Activated CD4-positive, alpha-beta T cell treated with anti-CD3 and anti-CD28 coated beads, Interleukin-2, amount 10 ng/mL, durations not matched to agents 24 days and 14 days (primary cell): ENCODE data around the gene PIGN. TPM values are rescaled to one million over a fixed set of nuclear protein-coding genes. Genes with fewer than 3 reads are reported as not detected.
"Not testable (repeated sequence)": the region's sequence is repeated elsewhere in the genome, so short reads cannot be mapped to it uniquely, and the experiment has no call there.

ENCODE experiments used
- DNase-seq: peaks from one replicate; pipeline ENCODE4 v3.0.0; 2022
- H3K27ac Mint-ChIP-seq: one replicate; pipeline ENCODE4 v1.8.0; 2022; ENCODE audit warnings: mild to moderate bottlenecking, mixed read lengths
- H3K27me3 Mint-ChIP-seq: one replicate; pipeline ENCODE4 v1.8.0; 2022; ENCODE audit warnings: mixed read lengths
- H3K36me3 Mint-ChIP-seq: one replicate; pipeline ENCODE4 v1.8.0; 2022; ENCODE audit warnings: low read depth, mild to moderate bottlenecking, mixed read lengths
- H3K4me1 Mint-ChIP-seq: one replicate; pipeline ENCODE4 v1.8.0; 2021; ENCODE audit warnings: mixed read lengths
- H3K4me3 Mint-ChIP-seq: one replicate; pipeline ENCODE4 v1.8.0; 2022; ENCODE audit warnings: mild to moderate bottlenecking, moderate library complexity, mixed read lengths
- H3K9me3 Mint-ChIP-seq: one replicate; pipeline ENCODE4 v1.8.0; 2021; ENCODE audit warnings: mixed read lengths
- intact Hi-C: fragments of 100-400 bp; cut with micrococcal nuclease; formaldehyde crosslinking; loops from one replicate; pipeline ENCODE4 v1.15.1; 2023
- total RNA-seq: library from RNA; stranded (reverse); gene quantifications from 2 replicates; pipeline ENCODE4 v1.2.3, GENCODE V29; 2022

PIGN gene
- total RNA-seq, 1 donor from 2014 or later: 32.0 TPM

DNA sequence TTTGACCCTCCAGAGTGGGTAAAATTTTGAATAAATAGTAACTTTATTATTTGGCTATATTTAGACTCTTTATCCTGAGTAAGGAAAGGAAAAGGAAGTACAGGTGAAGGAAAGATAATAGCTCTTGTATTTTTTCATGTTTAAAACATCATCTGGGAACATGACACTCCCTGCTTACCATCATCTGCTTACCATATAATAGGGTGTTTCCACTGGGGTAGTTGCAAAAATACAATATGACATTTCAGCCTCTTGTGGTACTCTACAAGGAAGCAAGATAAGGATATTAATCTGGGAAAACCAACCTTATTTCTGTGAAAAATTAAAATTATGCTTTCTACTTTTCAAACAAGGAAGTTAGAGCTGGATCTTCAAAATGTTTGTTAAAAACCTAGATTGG is 10.1 kb upstream of the PIGN start:
- Mint-ChIP-seq H3K27ac (no peak overlapping the region), H3K36me3 (peaks cover 18% of the 10 kb centered on the region), H3K4me1 (peaks cover 38% of the 10 kb centered on the region), H3K4me3 (no peak overlapping the region), H3K9me3 (peaks cover 5% of the 10 kb centered on the region), H3K27me3 (no peaks in the 10 kb centered on the region)
- no peak for DNase-seq
- intact Hi-C loops: no loop called here

DNA sequence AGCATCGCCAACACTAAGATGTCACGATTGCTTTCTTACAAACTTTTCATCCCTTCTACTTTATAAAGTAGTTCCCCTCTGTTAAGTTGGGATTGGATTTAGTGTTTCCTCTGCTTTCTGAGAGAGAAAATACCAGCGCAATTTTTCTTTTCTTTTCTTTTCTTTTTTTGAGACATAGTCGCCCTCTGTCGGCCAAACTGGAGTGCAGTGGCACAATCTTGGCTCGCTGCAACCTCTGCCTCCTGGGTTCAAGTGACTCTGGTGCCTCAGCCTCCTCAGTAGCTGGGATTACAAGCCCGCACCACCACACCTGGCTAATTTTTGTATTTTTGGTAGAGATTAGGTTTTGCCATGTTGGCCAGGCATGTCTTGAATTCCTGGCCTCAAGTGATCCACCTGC is 9.2 kb upstream of the PIGN start:
- intact Hi-C loops: no loop called here
- H3K27me3 Mint-ChIP-seq: no peaks in the 10 kb centered on the region
- H3K36me3 Mint-ChIP-seq: peaks cover 22% of the 10 kb centered on the region
- H3K9me3 Mint-ChIP-seq: peaks cover 5% of the 10 kb centered on the region
- DNase-seq: no peak
- H3K4me3 Mint-ChIP-seq: no peak overlapping the region
- H3K27ac Mint-ChIP-seq: no peak overlapping the region
- H3K4me1 Mint-ChIP-seq: peaks cover 44% of the 10 kb centered on the region

- Mint-ChIP-seq H3K27ac (no peak overlapping the region), H3K4me3 (peak overlapping the region; percentile 100), H3K9me3 (peaks cover 5% of the 10 kb centered on the region), H3K4me1 (peaks cover 54% of the 10 kb centered on the region), H3K36me3 (peaks cover 41% of the 10 kb centered on the region), H3K27me3 (no peaks in the 10 kb centered on the region)
- no peak for DNase-seq
- intact Hi-C loops: loop anchor here (5.0 kb wide), 1 partner anchor 793 kb away; no protein-coding TSS in a partner anchor
These were observed 2.4 kb upstream of the PIGN start for GRCh38 chr18:62189208-62189607.

- intact Hi-C loops: loop anchor here (1.0 to 5.0 kb wide), 8 partner anchors 61 to 1234 kb away; partner anchors contain the start of genes PHLPP1, TNFRSF11A and VPS4B
- peak; percentile 73 for DNase-seq
- Mint-ChIP-seq H3K4me3 (peak overlapping the region; percentile 100), H3K36me3 (peaks cover 38% of the 10 kb centered on the region), H3K27me3 (no peaks in the 10 kb centered on the region), H3K27ac (peak overlapping the region; percentile 97), H3K9me3 (peaks cover 5% of the 10 kb centered on the region), H3K4me1 (peaks cover 50% of the 10 kb centered on the region)
These were observed 971 bp upstream of the PIGN start for GRCh38 chr18:62187543-62188510.

DNA sequence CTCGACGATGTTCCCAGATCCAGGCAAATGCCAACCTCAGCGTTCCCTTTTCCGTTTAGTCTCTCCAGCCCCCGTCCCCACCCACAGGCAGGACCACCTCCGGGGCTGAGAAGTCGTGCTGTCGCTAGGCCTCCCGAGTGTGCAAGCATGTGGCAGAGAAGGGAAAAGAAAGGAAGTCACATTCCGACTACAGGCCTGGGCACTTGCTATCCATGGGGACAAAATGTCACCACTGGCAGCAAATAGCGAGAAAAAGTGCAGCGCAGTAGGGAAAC is 420 bp downstream of the PIGN start:
- peaks cover 26% of the 10 kb centered on the region for H3K36me3 Mint-ChIP-seq
- no peak for DNase-seq
- intact Hi-C loops: loop anchor here (2.0 to 5.0 kb wide), 4 partner anchors 138 to 796 kb away; partner anchors contain the start of gene TNFRSF11A
- peak overlapping the region; percentile 100 for H3K4me3 Mint-ChIP-seq
- H3K27me3 Mint-ChIP-seq: no peaks in the 10 kb centered on the region
- peaks cover 39% of the 10 kb centered on the region for H3K4me1 Mint-ChIP-seq
- H3K27ac Mint-ChIP-seq: peak overlapping the region; percentile 97
- H3K9me3 Mint-ChIP-seq: no peaks in the 10 kb centered on the region

GRCh38 chr18:62183578-62184195 is 3.2 kb downstream of the PIGN start:
- intact Hi-C loops: loop anchor here (1.0 kb wide), 1 partner anchor 66 kb away; no protein-coding TSS in a partner anchor
- no peak overlapping the region for H3K27ac Mint-ChIP-seq
- peaks cover 14% of the 10 kb centered on the region for H3K36me3 Mint-ChIP-seq
- no peaks in the 10 kb centered on the region for H3K9me3 Mint-ChIP-seq
- H3K4me3 Mint-ChIP-seq: no peak overlapping the region
- H3K4me1 Mint-ChIP-seq: peaks cover 22% of the 10 kb centered on the region
- DNase-seq: peak; percentile 87
- no peaks in the 10 kb centered on the region for H3K27me3 Mint-ChIP-seq

DNA sequence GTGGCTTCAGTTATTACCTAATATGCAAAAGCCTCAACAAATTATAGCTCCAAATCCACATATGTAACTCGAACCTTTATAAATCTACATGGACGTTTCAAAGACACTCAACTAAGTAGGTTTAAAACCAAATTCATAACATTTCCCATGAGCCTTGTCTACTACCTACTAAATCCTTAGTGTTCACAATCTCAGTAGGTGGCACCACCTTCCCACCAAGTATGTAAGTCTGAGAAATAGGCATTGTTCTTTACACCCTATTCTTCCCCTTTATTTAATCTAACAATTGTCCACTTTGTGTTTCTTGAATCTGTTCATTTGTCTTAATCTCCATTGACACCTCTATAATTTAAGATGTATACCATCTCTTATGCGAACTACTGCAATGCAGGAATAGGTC is 4.6 kb downstream of the PIGN start:
- H3K27ac Mint-ChIP-seq: no peak overlapping the region
- no peaks in the 10 kb centered on the region for H3K9me3 Mint-ChIP-seq
- no peak for DNase-seq
- H3K36me3 Mint-ChIP-seq: peaks cover 10% of the 10 kb centered on the region
- H3K4me1 Mint-ChIP-seq: peaks cover 17% of the 10 kb centered on the region
- H3K4me3 Mint-ChIP-seq: no peak overlapping the region
- intact Hi-C loops: no loop called here
- H3K27me3 Mint-ChIP-seq: no peaks in the 10 kb centered on the region

DNA sequence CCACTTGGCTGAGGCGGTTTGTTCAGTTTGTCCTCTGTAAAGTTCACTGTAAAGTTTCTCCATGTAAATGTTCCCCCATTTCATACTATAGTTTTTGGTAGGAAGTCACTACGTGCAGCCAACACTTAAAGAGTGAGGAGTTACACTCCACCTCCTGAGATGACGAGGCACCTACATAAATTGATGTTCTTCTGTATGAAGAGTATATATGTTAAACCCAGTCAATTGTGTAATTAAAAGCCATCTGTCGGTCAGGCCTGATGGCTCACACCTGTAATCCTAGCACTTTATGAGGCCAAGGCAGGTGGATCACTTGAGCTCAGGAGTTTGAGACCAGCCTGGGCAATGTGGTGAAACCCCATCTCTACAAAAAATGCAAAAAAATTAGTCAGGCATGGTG is 7.6 kb downstream of the PIGN start:
- no peaks in the 10 kb centered on the region for H3K9me3 Mint-ChIP-seq
- intact Hi-C loops: no loop called here
- H3K27me3 Mint-ChIP-seq: no peaks in the 10 kb centered on the region
- H3K4me3 Mint-ChIP-seq: no peak overlapping the region
- H3K27ac Mint-ChIP-seq: no peak overlapping the region
- H3K36me3 Mint-ChIP-seq: peaks cover 5% of the 10 kb centered on the region
- no peak for DNase-seq
- peaks cover 8% of the 10 kb centered on the region for H3K4me1 Mint-ChIP-seq

DNA sequence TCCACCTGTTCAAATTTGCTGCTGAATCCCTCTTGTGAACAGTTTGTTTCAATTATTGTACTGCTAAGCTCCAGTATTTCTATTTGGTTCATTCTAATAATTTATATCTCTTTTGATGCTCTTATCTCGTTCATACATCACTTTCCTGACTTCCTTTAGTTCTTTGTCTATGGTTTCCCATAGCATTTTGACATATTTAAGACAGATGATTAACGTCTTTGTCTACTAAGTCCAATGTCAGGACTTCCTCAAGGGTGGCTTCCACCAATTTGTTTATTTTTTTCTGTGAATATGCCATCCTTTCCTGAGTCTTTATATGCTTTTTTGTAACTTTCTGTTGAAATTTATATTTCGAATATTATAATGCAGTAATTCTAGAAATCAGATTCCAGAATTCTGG is 9.6 kb downstream of the PIGN start:
- Mint-ChIP-seq H3K4me1 (peaks cover 4% of the 10 kb centered on the region), H3K9me3 (no peaks in the 10 kb centered on the region), H3K27me3 (no peaks in the 10 kb centered on the region), H3K27ac (no peak overlapping the region), H3K36me3 (peaks cover 2% of the 10 kb centered on the region), H3K4me3 (no peak overlapping the region)
- intact Hi-C loops: no loop called here
- no peak for DNase-seq

- intact Hi-C loops: no loop called here
- H3K27ac Mint-ChIP-seq: no peak overlapping the region
- no peaks in the 10 kb centered on the region for H3K27me3 Mint-ChIP-seq
- DNase-seq: no peak
- H3K4me3 Mint-ChIP-seq: no peak overlapping the region
- no peaks in the 10 kb centered on the region for H3K9me3 Mint-ChIP-seq
- H3K4me1 Mint-ChIP-seq: peaks cover 4% of the 10 kb centered on the region
- peaks cover 2% of the 10 kb centered on the region for H3K36me3 Mint-ChIP-seq
These were observed 11.3 kb downstream of the PIGN start for GRCh38 chr18:62175521-62175920.

DNA sequence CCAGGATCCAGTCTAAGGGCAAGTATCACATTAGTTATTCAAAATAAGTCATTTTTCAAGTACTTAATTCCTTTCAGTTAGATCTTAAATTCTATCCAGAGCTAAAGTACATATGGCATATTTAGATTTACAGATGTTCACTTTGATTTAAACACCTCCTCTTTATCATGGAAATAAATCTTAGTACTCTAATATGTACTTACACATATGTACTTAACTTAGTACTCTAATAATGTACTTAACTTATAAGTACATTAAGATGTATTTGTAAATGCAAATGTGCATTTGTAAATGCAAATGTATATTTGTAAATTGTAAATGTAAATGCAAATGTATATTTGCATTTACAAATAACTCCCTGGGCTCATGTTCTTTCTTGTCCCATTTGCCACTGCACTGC is 14.6 kb downstream of the PIGN start:
- no peak for DNase-seq
- H3K27me3 Mint-ChIP-seq: no peaks in the 10 kb centered on the region
- H3K36me3 Mint-ChIP-seq: peaks cover 2% of the 10 kb centered on the region

GRCh38 chr18:62170857-62171256 is 16.0 kb downstream of the PIGN start:
- Mint-ChIP-seq H3K9me3 (peaks cover 4% of the 10 kb centered on the region), H3K4me1 (peaks cover 2% of the 10 kb centered on the region), H3K27ac (no peak overlapping the region), H3K27me3 (no peaks in the 10 kb centered on the region), H3K36me3 (peaks cover 5% of the 10 kb centered on the region), H3K4me3 (no peak overlapping the region)
- DNase-seq: no peak
- intact Hi-C loops: no loop called here

More for the DNA sequence above, 14.6 kb downstream of the PIGN start:
- Mint-ChIP-seq H3K4me1 (peaks cover 2% of the 10 kb centered on the region), H3K27ac (no peak overlapping the region), H3K9me3 (no peaks in the 10 kb centered on the region), H3K4me3 (no peak overlapping the region)
- intact Hi-C loops: no loop called here

DNA sequence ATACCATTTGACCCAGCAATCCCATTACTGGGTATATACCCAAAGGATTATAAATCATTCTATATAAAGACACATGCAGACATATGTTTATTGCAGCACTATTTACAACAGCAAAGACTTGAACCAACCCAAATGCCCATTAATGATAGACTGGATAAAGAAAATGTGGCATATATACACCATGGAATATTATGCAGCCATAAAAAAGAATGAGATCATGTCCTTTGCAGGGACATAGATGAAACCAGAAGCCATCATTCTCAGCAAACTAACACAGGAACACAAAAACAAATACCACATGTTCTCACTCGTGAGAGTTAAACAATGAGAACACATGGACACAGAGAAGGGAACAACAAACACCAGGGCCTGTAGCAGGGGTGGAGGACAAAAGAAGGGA is 20.3 kb downstream of the PIGN start:
- DNase-seq, H3K9me3 Mint-ChIP-seq, H3K27me3 Mint-ChIP-seq, H3K4me1 Mint-ChIP-seq, intact Hi-C loops, H3K4me3 Mint-ChIP-seq, H3K27ac Mint-ChIP-seq: not testable (repeated sequence)
- H3K36me3 Mint-ChIP-seq: peaks cover 15% of the 10 kb centered on the region

DNA sequence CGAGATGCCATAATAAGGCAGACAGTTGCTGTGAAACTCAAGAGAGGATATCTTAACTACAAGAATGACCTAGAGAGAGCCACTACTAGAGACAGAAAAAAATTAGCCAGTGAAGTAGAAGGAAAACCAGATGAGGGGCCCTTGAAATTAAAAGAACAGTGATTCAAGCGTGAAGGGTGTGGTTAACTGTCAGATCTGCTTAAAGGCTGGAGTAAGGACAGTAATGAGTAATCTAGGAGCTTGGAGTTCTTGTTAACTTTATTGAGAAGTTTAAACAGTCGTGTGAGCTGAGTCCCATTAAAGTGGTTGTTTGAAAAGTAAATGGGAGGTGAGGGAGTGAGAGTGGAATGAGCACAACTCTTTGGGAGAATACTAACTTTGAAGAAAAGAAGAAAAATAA is 21.3 kb downstream of the PIGN start:
- Mint-ChIP-seq H3K36me3 (peaks cover 18% of the 10 kb centered on the region), H3K9me3 (peaks cover 8% of the 10 kb centered on the region), H3K4me1 (peaks cover 6% of the 10 kb centered on the region), H3K27ac (no peak overlapping the region), H3K4me3 (no peak overlapping the region), H3K27me3 (no peaks in the 10 kb centered on the region)
- intact Hi-C loops: no loop called here
- DNase-seq: no peak
